Activated CD8-positive, alpha-beta T cell treated with anti-CD3 and anti-CD28 coated beads for 36 hours (primary cell): Measurements from ENCODE around the gene RNF32. TPM values are rescaled to one million over a fixed set of nuclear protein-coding genes. Genes with fewer than 3 reads are reported as not detected.
"Not testable (repeated sequence)": the region's sequence is repeated elsewhere in the genome, so short reads cannot be mapped to it uniquely, and the experiment has no call there.

Source experiments
- ATAC-seq: fragments of 200-7000 bp; cut with Tn5 transposase; one replicate; pipeline ENCODE4 v1.10.0; 2021; ENCODE audit warnings: mild to moderate bottlenecking, moderate library complexity
- CTCF ChIA-PET: fragments of 350-600 bp; sonication (Branson Sonifier 250); formaldehyde crosslinking; loops from one replicate; lab custom pipeline; 2021; ENCODE audit warnings: antibody characterized with exemption; lab: Charles Lee
- POLR2A ChIA-PET: fragments of 350-600 bp; sonication (Branson Sonifier 250); formaldehyde crosslinking; loops from one replicate; lab custom pipeline; 2021; ENCODE audit warnings: antibody characterized with exemption; lab: Charles Lee
- DNase-seq: peaks from one replicate; pipeline ENCODE4 v3.0.0-alpha.2; 2020
- H3K27ac Mint-ChIP-seq: one replicate; pipeline ENCODE4 v1.8.0; 2021; ENCODE audit warnings: mild to moderate bottlenecking, mixed read lengths
- H3K27me3 Mint-ChIP-seq: one replicate; pipeline ENCODE4 v1.8.0; 2021; ENCODE audit warnings: mixed read lengths
- H3K36me3 Mint-ChIP-seq: one replicate; pipeline ENCODE4 v1.8.0; 2021; ENCODE audit warnings: low read depth, mixed read lengths
- H3K4me1 Mint-ChIP-seq: one replicate; pipeline ENCODE4 v1.8.0; 2021; ENCODE audit warnings: low read depth, mixed read lengths
- H3K4me3 Mint-ChIP-seq: one replicate; pipeline ENCODE4 v1.8.0; 2021; ENCODE audit warnings: mild to moderate bottlenecking, moderate library complexity, mixed read lengths
- H3K9me3 Mint-ChIP-seq: one replicate; pipeline ENCODE4 v1.8.0; 2021; ENCODE audit warnings: mixed read lengths
- CTCF ChIP-seq: fragments of 200-600 bp; IDR thresholded peaks from one replicate; pipeline ENCODE4 v1.8.0; 2022; ENCODE audit warnings: antibody characterized with exemption, mild to moderate bottlenecking
- intact Hi-C: fragments of 100-400 bp; cut with micrococcal nuclease; formaldehyde crosslinking; loops from one replicate; pipeline ENCODE4 v1.10.0; 2022
- total RNA-seq, 2 experiments: library from RNA; stranded (reverse); gene quantifications; one replicate each; pipeline ENCODE4 v1.2.3, GENCODE V29; 2021

RNF32 gene
- total RNA-seq, 2 experiments from 2014 or later: 0.43 TPM

- peaks cover 57% of the 10 kb centered on the region for H3K27me3 Mint-ChIP-seq
- peaks cover 5% of the 10 kb centered on the region for H3K4me1 Mint-ChIP-seq
- ChIA-PET CTCF (no interaction called here), POLR2A (interaction anchor here (0.5 kb wide), 1 partner anchor 190 kb away, joined by 3 read pairs; no protein-coding TSS in a partner anchor)
- DNase-seq: no peak
- no peak overlapping the region for H3K4me3 Mint-ChIP-seq
- no peaks in the 10 kb centered on the region for H3K36me3 Mint-ChIP-seq
- no peak for ATAC-seq
- TF ChIP-seq CTCF: no peak
- H3K9me3 Mint-ChIP-seq: peaks cover 1% of the 10 kb centered on the region
- intact Hi-C loops: no loop called here
- H3K27ac Mint-ChIP-seq: no peak overlapping the region
These were observed 22.3 kb upstream of the RNF32 start for GRCh38 chr7:156618078-156618779.

GRCh38 chr7:156618780-156619367 lies 21.7 kb upstream of the RNF32 start:
- peaks cover 57% of the 10 kb centered on the region for H3K27me3 Mint-ChIP-seq
- H3K9me3 Mint-ChIP-seq: peaks cover 1% of the 10 kb centered on the region
- CTCF ChIA-PET: no interaction called here
- intact Hi-C loops: no loop called here
- H3K36me3 Mint-ChIP-seq: no peaks in the 10 kb centered on the region
- no peak for TF ChIP-seq CTCF
- H3K4me3 Mint-ChIP-seq: no peak overlapping the region
- H3K27ac Mint-ChIP-seq: no peak overlapping the region
- POLR2A ChIA-PET: interaction anchor here (0.5 kb wide), 1 partner anchor 190 kb away, joined by 3 read pairs; no protein-coding TSS in a partner anchor
- H3K4me1 Mint-ChIP-seq: peaks cover 3% of the 10 kb centered on the region
- ATAC-seq (no peak), DNase-seq (no peak)

- intact Hi-C loops, H3K4me1 Mint-ChIP-seq, ATAC-seq, H3K4me3 Mint-ChIP-seq, H3K9me3 Mint-ChIP-seq, POLR2A ChIA-PET, H3K27ac Mint-ChIP-seq, DNase-seq, CTCF ChIA-PET, H3K36me3 Mint-ChIP-seq: not testable (repeated sequence)
- peaks cover 51% of the 10 kb centered on the region for H3K27me3 Mint-ChIP-seq
These were observed 20.9 kb upstream of the RNF32 start for GRCh38 chr7:156619488-156620290.

- no peak overlapping the region for H3K4me3 Mint-ChIP-seq
- peaks cover 47% of the 10 kb centered on the region for H3K27me3 Mint-ChIP-seq
- no peak for TF ChIP-seq CTCF
- H3K4me1 Mint-ChIP-seq: peaks cover 3% of the 10 kb centered on the region
- no peaks in the 10 kb centered on the region for H3K36me3 Mint-ChIP-seq
- intact Hi-C loops: no loop called here
- ChIA-PET POLR2A (no interaction called here), CTCF (no interaction called here)
- no peak overlapping the region for H3K27ac Mint-ChIP-seq
- DNase-seq (no peak), ATAC-seq (no peak)
- peaks cover 1% of the 10 kb centered on the region for H3K9me3 Mint-ChIP-seq
These were observed 20.3 kb upstream of the RNF32 start for GRCh38 chr7:156620291-156620675.

- no peak for ATAC-seq
- CTCF ChIA-PET: interaction anchor here (0.6 kb wide), 1 partner anchor 600 kb away, joined by 4 read pairs; no protein-coding TSS in a partner anchor
- peaks cover 3% of the 10 kb centered on the region for H3K4me1 Mint-ChIP-seq
- peaks cover 38% of the 10 kb centered on the region for H3K27me3 Mint-ChIP-seq
- intact Hi-C loops: no loop called here
- no peak for TF ChIP-seq CTCF
- no peaks in the 10 kb centered on the region for H3K36me3 Mint-ChIP-seq
- peaks cover 1% of the 10 kb centered on the region for H3K9me3 Mint-ChIP-seq
- POLR2A ChIA-PET: no interaction called here
- DNase-seq: no peak
- no peak overlapping the region for H3K27ac Mint-ChIP-seq
- no peak overlapping the region for H3K4me3 Mint-ChIP-seq
These were observed 18.9 kb upstream of the RNF32 start for GRCh38 chr7:156621652-156622051.
